GM19468 (cell line): Measurements from ENCODE around the gene PLAAT2.
"Not testable (repeated sequence)": the region's sequence is repeated elsewhere in the genome, so short reads cannot be mapped to it uniquely, and the experiment has no call there.

Source experiments
- ATAC-seq: cut with Tn5 transposase; IDR thresholded peaks from one replicate; pipeline ENCODE4 v1.9.1; 2021; ENCODE audit warnings: mild to moderate bottlenecking, moderate library complexity, moderate number of reproducible peaks; ENCODE audit not compliant: unreplicated experiment; ENCODE audit errors: extremely low read depth

PLAAT2 gene

DNA sequence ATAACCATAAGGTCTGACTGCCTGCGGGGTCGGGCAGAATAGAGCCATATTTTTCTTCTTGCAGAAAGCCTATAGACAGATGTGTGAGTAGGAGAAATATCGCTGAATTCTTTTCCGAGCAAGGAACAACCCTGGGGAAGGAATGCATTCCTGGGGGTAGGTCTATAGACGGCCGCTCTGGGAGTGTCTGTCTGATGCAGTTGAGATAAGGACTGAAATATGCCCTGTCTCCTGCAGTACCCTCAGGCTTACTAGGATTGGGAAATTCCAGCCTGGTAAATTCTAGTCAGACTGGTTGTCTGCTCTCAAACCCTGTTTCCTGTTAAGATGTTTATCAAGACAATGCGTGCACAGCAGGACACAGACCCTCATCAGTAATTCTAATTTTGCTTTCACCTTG, 18.0 kb upstream of the PLAAT2 start:
- not testable (repeated sequence) for ATAC-seq

DNA sequence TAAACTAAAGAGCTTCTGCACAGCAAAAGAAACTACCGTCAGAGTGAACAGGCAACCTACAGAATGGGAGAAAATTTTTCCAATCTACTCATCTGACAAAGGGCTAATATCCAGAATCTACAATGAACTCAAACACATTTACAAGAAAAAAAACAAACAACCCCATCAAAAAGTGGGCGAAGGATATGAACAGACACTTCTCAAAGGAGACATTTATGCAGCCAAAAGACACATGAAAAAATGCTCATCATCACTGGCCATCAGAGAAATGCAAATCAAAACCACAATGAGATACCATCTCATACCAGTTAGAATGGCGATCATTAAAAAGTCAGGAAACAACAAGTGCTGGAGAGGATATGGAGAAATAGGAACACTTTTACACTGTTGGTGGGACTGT, 15.7 kb upstream of the PLAAT2 start:
- not testable (repeated sequence) for ATAC-seq

DNA sequence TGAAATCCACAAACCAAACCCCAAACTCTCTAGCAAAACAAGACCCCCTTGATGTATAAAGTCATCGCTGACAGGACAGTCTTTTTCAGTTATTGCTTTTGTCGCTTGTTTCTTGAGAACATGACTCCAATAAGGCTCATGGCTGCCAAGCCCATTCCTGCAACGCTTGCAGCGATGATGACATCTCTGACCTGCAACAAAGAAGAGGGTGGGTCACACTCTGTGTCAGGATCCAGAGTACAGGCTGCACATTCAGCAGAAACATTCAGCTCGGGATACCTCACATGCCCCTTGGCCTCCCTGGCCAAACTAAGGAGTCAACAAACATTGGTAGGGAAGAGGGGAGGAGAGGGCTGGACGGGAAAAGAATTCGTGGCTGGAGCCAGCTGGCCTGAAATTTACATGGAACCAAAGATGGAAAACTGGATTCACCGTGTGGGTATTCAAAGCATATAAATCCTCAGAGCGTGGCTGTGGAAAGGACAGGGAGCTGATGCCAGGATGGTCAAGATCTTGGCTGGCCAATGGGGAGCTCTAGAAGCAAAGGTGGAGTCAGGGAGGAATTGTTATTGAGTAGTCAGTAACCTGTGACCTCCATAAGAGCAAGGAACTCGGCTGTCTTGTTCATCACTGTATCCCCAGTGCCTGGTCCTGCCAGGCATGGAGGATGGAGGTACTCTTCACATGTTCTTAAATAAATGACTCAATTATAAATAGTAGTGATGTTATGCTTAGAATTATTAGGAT, 11.8 kb upstream of the PLAAT2 start:
- ATAC-seq: no peak

DNA sequence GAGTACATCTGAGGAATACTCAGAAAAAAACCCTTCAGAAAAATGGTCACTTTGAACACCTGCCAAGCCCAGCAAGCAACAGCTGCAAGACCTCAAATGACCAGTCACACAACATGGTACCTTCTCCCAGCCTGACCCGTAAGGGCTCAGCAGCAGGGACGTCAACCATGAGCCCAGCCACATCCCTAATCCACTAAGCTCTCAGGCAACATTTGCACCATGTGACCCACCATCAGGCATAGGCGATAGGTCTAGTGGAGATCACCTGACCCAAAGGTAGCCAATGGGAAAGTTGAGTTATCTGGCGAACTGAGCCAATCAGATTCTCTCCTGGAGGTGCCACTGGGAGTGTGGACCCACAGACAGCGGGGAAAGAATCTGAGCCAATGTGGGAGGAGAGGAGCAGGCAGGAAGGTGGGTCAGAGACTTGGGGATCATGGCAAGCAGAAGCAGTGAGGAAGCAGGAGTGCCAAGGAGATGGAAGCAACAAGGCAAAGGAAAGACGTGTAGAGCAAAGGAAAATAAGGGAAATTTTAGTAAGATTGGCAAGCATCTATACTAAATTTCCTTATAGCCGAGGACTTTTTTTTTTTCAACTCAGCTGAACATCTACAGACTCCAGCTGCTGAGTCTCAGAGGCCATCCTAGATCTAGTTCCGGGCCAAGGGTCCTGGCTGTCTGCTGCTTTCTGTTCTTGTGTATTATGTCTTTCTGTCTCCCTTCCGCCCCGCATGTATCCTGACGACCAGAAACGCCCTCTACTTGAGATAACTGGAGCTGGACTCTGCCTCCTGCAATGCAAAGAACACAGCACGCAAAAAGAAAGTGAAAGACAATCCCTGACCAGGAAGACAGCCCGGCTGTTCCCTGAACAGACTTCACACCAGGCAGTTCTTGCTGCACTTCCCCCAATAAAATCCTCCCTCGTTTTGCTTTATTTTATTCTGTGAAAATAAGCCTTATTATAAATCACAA, 11.0 kb upstream of the PLAAT2 start:
- ATAC-seq: no peak

DNA sequence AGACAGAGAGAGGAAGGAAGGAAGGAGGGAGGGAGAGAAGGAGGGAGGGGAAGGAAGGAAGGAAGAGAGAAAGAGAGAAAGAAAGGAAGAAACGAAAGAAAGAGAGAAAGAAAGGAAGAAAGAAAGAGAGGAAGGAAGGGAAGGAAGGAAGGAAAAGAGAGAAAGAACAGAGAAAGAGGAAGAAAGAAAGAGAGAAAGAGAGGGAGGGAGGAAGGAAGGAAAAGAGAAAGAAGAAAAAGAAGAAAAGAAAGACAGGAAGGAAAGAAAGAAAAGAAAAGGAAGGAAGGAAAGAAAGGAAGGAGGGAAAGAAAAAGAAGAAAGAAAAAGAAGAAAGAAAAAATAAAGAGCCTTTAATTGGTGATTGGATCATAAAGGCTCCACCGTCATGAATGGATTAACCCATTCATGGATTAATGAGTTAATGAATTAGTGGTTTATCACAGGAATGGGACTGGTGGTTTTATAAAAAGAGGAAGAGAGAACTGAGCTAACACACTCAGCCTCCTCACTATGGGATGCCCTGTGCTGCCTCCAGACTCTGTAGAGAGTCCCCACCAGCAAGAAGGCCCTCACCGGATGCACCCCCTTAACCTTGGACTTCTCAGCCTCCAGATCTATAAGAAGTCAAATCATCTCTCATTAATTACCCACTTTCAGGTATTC, 9.0 kb upstream of the PLAAT2 start:
- no peak for ATAC-seq

DNA sequence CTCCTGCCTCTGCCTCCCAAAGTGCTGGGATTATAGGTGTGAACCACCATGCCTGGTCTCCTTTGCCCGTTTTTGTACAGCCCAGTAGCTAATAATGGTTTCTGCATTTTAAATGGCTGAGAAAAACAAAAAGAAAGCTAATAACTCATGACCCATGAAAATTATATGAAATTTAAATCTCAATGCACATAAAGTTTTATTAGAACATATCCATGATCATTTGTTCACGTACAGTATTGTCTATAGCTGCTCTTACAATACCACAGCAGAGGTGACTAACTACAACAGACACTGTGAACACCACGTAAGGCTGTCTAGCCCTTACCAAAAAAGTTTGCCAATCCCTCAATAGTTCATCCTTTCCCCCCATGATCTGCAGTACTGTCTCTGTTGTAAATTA, 6.4 kb upstream of the PLAAT2 start:
- no peak for ATAC-seq

DNA sequence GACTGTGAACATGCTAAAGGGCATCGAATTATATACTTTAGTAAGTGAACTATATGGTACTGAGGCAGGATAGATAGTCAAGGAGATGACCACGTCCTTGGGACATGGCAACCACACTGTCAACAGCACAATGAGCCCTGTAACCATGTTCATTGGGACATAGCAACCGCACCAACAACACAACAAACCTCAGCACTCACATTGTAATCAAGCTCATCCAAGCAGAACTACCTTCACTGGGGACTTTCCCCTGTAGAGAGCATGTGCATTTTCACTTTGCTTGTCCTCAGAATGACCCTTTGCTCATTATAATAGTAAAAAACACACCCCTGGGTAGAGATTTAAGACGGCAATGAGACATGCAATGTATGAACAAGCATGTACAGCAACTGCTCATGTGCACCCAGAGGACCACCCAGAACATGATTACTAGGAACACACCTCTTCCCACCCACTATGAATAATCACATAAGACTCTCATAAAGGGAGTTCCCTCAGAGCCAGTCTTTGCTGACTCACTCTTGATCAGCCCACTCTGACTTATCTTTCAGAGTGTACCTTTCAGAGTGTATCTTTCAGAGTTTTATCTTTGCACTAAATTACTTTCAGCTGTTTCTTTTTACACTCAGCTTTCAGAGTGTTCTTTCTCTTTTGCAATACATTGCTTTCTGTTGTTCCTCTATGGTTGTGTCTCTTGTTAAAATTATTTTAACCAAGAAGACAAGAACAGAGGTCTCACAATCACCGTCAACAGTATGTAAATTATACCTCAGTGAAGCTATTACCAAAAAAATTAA, 4.1 kb upstream of the PLAAT2 start:
- ATAC-seq: peak; percentile 84

DNA sequence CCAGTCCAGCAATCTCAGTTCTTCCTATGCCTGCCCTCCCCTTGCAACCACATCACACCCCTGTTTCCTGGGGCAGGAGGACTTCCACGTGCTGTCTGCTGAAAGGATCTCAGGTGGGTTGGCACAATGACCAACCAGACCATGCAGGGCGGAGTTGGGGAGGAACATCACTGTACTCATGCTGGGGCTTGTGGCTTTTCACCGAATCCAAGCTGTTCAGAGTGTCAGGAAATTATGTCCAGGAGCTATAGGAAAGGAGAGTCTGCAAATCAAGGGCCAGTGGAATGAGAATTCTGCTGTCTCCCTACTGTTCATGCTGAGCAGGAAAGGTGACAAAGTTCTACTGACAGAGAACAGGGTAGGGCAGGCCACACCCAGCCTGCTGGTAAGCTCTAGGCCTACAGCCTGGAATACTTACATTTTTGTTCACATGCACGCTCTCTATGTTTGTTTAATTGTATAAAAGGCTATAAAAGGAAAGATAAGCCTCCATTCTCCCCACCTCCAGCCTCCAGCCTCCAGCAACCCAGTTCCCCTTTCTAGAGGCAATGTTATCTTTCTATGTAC, 1.7 kb upstream of the PLAAT2 start:
- no peak for ATAC-seq

DNA sequence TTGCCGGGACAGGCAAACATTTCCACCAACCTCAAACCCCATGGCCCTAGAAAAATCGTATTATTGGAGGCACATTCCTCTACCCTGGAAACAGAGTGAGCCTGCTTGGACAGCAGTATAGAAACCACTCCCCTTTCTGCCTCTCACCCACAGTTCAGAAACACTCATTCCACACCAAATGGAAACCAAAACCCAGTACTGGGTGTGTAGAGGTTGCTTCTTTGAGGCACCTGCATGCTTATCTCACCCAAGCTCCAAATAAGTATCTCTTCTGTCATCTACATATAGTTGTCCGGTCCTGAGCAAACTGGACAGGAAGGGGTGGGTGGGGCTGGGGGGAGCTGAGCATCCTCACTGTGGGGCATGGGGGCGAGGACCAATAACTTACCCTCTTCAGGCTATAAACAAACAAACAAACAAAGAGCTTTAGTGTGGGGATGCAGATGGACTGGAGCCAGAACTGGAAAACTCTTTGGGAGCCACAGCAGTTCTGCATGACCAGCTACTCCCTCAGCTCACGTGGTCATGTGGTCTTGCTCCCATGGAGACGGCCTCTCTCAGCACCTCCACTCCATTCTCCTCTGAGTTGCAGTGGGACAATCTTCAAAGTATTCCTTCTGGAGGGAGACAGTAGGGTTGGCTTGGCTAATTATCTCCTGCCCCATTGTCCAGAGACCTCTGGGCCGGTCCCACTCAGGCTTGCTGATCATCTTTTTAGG, 1.0 kb upstream of the PLAAT2 start:
- ATAC-seq: peak; percentile 49

DNA sequence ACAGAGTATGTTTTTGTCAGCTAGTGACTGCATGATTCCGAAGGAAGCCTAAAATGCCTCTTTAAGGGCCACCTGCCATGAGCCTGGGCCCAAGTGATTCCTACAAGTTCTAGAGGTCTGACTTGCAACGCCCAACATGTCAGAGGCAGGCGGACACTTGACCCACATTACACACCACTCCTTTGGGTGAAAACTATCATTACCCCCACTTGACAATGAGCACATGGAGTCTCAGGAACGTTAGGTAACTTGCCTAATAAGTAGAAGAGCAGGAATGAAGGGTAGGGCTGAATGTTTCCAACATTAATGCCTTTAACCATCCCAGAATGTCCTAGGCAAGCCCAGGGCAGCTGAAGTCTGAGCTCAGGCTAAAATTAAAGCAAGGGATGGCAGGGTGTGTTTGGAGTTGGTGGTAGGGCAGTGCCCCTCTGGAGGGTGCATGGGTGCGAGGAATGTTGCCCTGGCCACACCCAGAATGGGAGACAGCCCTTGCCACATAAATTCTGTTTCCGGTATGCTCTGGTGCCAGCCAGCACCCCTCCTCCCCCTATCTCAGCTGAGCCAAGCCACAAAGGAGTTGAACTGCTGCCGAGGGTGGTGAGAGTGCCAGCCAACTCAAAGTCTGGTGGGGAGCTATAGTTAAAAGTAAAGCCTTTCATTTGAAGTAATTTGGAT, 2.5 kb downstream of the PLAAT2 start:
- ATAC-seq: no peak

DNA sequence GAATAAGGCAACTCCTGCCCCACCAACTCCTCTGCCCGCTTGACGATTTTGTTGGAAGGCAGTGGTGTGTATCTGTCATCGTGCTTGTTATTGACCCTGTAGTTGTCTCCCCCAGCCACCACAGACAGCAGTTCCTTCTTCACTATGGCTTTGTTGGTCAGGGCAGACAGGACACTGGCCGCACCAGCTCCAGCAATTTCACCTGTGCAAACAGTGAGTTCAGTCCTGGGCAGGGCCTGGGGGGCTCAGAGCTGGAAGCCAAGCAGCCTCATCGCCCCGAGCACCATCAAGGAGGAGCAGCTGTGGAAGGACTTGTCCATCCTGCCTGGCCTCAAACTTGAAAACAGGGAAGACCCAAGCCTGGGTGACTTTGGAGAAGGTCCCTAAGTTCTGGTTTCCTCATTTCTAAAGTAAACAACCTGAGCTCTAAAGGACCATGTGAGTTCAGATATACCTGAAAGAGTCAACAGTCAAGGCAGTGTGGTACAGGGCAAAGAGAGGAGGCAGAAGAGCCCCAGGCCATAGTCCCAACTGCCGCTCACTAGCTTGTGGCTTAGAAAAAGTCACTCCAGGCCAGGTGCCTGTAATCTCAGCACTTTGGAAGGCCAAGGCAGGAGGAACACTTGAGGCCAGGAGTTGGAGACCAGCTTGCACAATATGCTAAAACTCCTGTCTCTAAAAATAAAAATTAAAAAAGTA, 4.6 kb downstream of the PLAAT2 start:
- no peak for ATAC-seq

DNA sequence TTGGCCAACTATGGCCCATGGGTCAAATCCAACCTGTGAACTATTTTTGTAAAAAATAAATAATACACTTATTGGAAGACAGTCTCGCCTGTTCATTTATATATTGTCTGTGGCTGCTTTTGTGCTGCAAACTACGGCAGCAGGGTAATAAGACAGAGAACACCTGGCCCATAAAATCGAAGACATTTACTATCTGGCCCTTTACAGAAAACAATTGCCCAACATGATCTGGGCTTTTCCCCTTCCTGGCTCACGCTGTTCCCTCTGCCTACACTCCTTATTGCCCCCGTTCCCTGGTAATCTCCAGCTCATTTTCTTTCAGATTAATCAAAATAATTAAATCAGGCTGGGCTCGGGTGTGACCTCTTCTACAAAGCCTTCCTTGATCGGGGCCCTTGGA, 5.6 kb downstream of the PLAAT2 start:
- ATAC-seq: no peak

DNA sequence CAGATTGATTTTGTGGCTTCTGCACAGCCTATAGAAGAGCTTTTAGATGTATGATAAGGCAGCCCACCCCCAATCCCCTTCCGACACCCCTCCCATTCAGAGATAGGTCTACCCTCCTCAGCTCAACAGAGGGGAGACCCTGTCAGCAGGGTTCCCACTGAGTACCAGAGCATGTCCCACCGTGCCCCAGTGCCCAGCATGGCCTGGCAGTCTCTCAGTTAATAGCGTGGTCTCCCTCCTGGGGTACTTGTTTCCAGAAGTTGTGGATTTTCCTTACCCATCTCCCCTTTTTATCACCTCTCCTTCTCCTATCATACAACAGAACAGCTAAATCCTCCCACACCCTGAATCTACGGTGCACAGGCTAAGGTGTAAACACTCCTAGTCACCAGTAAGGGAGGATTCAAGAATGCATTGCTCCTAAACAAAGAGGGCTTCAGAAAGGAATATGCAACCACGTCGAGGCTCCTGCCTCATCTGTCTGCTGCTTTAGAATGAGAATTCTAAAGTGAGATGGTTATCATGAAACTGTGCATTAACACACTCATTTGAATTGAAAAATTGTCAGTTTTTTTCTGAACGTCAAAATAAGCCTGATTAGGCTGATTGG, 6.7 kb downstream of the PLAAT2 start:
- ATAC-seq: no peak

DNA sequence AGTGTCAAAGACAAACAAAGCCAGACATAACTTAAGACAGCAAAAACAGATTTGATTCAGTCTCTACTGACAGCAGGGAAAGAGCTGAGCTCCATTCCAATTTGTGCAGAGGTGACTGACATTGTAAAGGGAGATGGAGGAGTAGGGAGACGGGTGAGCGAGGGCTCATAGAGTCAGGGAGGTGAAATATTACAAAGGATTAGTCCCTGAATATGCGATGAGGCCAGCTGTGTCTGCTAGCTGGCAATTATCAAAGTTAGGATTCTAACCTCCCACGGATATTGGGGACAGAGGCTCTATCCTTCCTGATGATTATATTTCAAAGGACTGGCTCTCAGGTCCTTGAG, 8.3 kb downstream of the PLAAT2 start:
- no peak for ATAC-seq

DNA sequence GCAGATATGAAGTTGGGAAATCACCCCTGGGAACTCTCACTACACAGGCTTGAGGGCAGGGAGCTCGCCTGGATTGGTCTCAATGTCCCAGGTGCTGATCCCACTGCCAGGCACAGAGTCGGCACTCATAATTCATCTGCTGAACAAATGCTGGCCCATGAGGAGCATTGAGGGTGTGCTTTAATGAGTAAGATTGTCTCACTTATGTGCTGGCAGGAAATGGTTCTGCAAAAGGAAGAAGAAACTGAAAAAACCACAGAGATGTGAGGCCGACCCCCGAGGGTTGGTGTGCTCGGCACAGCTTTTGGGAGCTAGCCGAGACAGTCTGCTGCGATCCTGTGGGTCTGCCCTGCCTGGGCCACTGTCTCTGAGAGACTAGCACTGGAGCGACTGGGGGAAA, 9.4 kb downstream of the PLAAT2 start:
- peak; percentile 75 for ATAC-seq

DNA sequence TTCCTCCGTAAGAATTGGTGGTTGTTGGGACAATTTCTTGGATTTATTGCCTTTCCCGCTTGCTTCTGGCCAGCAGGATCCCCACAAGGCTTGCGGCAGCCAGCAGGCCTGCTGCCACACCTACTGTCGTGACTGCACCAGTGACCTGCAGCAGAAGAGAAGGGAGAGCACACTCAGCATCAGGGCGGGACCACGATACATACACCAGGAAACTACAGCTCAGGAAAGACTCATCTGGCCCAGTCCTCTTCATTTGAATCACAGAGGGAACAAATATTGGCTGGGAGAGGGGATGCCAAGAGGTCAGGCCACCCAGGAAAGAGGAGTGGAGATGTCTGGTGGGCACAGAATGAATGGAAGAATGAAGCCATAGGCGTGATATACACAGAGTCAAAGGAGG, 10.3 kb downstream of the PLAAT2 start:
- no peak for ATAC-seq

DNA sequence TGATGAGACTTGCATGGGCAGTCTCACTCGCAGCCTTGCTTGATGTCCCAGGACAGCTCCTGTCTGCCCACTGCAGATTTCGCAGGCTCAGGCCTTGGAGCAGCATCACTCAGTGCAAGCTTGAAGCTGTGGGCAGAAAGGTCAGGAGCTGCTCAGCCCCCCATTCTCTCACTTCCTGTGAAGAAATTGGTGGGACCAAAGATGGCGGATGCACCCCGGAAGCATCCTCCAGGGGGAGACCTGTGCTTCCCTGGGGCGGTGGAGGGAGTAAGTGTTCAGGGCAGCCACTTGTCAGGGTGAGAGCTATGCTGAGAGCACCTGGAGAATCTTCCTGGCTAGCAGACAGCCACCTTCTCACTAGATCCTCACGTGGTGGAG, 11.3 kb downstream of the PLAAT2 start:
- no peak for ATAC-seq
